ENCODE data around the gene TNPO3.

DNA sequence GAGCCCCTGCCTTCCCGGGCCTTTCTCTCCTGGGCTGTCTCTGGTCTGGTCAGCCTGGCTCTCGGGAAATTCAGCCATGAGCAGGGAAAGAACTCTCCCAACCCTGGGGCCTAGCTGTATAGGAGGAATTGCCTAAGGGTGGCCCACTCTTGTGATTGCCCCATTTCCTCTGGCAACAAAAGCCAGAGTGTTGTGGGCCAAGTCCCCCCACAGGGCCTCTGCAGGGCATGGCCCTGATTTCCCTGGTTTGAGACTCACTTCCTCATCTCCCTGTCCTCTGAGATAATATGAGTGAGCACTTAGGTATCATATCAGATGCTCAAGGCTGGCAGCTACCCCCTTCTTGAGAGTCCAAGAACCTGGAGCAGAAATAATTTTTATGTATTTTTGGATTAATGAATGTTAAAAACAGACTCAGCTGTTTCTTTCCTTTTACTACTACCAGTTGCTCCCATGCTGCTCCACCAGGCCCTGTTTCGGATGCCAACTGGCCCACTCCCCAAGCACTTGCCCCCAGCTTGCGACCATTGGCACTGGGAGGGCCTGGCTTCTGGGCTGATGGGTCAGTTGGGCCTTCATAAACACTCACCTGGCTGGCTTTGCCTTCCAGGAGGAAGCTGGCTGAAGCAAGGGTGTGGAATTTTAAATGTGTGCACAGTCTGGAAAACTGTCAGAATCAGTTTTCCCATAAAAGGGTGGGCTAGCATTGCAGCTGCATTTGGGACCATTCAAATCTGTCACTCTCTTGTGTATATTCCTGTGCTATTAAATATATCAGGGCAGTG, 105.7 kb downstream of the TNPO3 start:
- TF ChIP-seq EZH2phosphoT487 (IDR thresholded peaks at IDR 0.05; ENCODE audit: borderline replicate concordance, low read depth) (no peak), TAF1 (IDR thresholded peaks at IDR 0.05; ENCODE audit: borderline replicate concordance, low read depth, low read length) (no peak), CHD2 (IDR thresholded peaks at IDR 0.05; ENCODE audit: low read length, partially characterized antibody) (no peak), EP300 (IDR thresholded peaks at IDR 0.05; ENCODE audit: borderline replicate concordance in 1 of 2, low read depth in 1 of 2, low read length in 1 of 2) (no peak)
- TF ChIP-seq, protein P1, sequence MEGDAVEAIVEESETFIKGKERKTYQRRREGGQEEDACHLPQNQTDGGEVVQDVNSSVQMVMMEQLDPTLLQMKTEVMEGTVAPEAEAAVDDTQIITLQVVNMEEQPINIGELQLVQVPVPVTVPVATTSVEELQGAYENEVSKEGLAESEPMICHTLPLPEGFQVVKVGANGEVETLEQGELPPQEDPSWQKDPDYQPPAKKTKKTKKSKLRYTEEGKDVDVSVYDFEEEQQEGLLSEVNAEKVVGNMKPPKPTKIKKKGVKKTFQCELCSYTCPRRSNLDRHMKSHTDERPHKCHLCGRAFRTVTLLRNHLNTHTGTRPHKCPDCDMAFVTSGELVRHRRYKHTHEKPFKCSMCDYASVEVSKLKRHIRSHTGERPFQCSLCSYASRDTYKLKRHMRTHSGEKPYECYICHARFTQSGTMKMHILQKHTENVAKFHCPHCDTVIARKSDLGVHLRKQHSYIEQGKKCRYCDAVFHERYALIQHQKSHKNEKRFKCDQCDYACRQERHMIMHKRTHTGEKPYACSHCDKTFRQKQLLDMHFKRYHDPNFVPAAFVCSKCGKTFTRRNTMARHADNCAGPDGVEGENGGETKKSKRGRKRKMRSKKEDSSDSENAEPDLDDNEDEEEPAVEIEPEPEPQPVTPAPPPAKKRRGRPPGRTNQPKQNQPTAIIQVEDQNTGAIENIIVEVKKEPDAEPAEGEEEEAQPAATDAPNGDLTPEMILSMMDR (IDR thresholded peaks at IDR 0.05) = no peak
- TF ChIP-seq, protein P2, sequence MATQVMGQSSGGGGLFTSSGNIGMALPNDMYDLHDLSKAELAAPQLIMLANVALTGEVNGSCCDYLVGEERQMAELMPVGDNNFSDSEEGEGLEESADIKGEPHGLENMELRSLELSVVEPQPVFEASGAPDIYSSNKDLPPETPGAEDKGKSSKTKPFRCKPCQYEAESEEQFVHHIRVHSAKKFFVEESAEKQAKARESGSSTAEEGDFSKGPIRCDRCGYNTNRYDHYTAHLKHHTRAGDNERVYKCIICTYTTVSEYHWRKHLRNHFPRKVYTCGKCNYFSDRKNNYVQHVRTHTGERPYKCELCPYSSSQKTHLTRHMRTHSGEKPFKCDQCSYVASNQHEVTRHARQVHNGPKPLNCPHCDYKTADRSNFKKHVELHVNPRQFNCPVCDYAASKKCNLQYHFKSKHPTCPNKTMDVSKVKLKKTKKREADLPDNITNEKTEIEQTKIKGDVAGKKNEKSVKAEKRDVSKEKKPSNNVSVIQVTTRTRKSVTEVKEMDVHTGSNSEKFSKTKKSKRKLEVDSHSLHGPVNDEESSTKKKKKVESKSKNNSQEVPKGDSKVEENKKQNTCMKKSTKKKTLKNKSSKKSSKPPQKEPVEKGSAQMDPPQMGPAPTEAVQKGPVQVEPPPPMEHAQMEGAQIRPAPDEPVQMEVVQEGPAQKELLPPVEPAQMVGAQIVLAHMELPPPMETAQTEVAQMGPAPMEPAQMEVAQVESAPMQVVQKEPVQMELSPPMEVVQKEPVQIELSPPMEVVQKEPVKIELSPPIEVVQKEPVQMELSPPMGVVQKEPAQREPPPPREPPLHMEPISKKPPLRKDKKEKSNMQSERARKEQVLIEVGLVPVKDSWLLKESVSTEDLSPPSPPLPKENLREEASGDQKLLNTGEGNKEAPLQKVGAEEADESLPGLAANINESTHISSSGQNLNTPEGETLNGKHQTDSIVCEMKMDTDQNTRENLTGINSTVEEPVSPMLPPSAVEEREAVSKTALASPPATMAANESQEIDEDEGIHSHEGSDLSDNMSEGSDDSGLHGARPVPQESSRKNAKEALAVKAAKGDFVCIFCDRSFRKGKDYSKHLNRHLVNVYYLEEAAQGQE (IDR thresholded peaks at IDR 0.05; ENCODE audit: low read depth, low read length) = no peak
- TF ChIP-seq, protein P3, sequence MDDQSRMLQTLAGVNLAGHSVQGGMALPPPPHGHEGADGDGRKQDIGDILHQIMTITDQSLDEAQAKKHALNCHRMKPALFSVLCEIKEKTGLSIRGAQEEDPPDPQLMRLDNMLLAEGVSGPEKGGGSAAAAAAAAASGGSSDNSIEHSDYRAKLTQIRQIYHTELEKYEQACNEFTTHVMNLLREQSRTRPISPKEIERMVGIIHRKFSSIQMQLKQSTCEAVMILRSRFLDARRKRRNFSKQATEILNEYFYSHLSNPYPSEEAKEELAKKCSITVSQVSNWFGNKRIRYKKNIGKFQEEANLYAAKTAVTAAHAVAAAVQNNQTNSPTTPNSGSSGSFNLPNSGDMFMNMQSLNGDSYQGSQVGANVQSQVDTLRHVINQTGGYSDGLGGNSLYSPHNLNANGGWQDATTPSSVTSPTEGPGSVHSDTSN (IDR thresholded peaks at IDR 0.05) = no peak
- TF ChIP-seq, protein P4, sequence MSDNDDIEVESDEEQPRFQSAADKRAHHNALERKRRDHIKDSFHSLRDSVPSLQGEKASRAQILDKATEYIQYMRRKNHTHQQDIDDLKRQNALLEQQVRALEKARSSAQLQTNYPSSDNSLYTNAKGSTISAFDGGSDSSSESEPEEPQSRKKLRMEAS (IDR thresholded peaks at IDR 0.05; ENCODE audit: low read depth) = no peak
- TF ChIP-seq, protein P5, sequence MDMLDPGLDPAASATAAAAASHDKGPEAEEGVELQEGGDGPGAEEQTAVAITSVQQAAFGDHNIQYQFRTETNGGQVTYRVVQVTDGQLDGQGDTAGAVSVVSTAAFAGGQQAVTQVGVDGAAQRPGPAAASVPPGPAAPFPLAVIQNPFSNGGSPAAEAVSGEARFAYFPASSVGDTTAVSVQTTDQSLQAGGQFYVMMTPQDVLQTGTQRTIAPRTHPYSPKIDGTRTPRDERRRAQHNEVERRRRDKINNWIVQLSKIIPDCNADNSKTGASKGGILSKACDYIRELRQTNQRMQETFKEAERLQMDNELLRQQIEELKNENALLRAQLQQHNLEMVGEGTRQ (IDR thresholded peaks at IDR 0.05; ENCODE audit: borderline replicate concordance, low read depth, low read length) = no peak

Data from SK-N-SH (cell line).